ENCODE results near the gene CASP10.
A peak's percentile ranks its signal among the peaks of the same experiment; 100 is the strongest.

CASP10 gene

GRCh38 chr2:201260302-201260800 lies 77.4 kb downstream of the CASP10 start, which contains the start of gene CASP8:
TSS of gene CASP8 (plus strand) at chr2:201260536. CDS start at chr2:201266487, 5,951 bp downstream.
- DNase-seq (ENCODE audit: low spot score), result peak; percentile 65

GRCh38 chr2:201261471-201261870 lies 78.5 kb downstream of the CASP10 start:
- peak; percentile 25 for DNase-seq (ENCODE audit: low spot score)

GRCh38 chr2:201261906-201262305 lies 79.0 kb downstream of the CASP10 start:
- DNase-seq (ENCODE audit: low spot score), result no peak

GRCh38 chr2:201262718-201263117 lies 79.8 kb downstream of the CASP10 start:
- DNase-seq (ENCODE audit: low spot score), result no peak

GRCh38 chr2:201263779-201264178 lies 80.8 kb downstream of the CASP10 start:
- no peak for DNase-seq (ENCODE audit: low spot score)

- DNase-seq (ENCODE audit: low spot score), result no peak
These were observed 81.7 kb downstream of the CASP10 start for GRCh38 chr2:201264472-201265173.

GRCh38 chr2:201266629-201267028 lies 83.7 kb downstream of the CASP10 start:
- no peak for DNase-seq (ENCODE audit: low spot score)

- no peak for DNase-seq (ENCODE audit: low spot score)
These were observed 84.5 kb downstream of the CASP10 start for GRCh38 chr2:201267278-201268030.

GRCh38 chr2:201269764-201270163 lies 86.8 kb downstream of the CASP10 start:
- DNase-seq (ENCODE audit: low spot score), result peak; percentile 43

- no peak for DNase-seq (ENCODE audit: low spot score)
These were observed 87.5 kb downstream of the CASP10 start for GRCh38 chr2:201270293-201271001.

GRCh38 chr2:201271917-201272316 lies 89.0 kb downstream of the CASP10 start:
- no peak for DNase-seq (ENCODE audit: low spot score)

GRCh38 chr2:201273330-201273983 lies 90.5 kb downstream of the CASP10 start:
- no peak for DNase-seq (ENCODE audit: low spot score)

- DNase-seq (ENCODE audit: low spot score), result no peak
These were observed 92.1 kb downstream of the CASP10 start for GRCh38 chr2:201275069-201275468.

- no peak for DNase-seq (ENCODE audit: low spot score)
These were observed 93.0 kb downstream of the CASP10 start for GRCh38 chr2:201275990-201276389.

- DNase-seq (ENCODE audit: low spot score), result no peak
These were observed 93.6 kb downstream of the CASP10 start for GRCh38 chr2:201276511-201276910.
